ENCODE results near the gene SLC39A11.

Gene SLC39A11

DNA sequence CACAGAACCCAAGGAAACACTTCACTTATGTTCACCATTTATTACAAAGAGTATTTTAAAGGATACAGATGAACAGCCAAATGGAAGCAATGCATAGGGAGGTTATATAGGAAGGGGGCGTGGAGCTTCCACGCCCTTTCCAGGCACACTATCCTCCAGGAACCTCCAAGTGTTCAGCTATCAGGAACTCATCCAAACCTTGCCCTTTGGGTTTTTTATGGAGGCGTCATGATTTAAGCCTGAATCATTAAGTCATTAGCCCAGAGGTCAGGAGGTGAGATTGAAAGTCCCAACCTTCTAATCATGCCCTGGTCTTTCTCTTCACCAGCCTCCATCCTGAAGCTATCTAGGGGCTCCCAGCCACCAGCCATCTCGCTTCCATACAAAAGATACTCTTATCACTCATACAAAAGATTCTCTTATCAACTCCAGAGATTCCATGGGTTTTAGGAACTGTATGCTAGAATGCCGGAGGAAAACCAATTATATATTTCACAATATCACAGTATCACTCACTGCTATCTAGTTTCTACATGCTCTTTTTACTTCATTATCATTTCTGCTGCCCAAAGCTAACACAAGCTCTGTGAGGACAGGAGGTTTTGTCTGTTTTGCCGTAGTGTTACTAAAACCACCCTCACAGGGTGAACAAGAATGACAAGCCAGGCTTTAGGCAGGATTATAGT, 213.4 kb downstream of the SLC39A11 start:
- in situ Hi-C loops (cut with HindIII; ENCODE audit: low pct_unique_long_range_greater_than_20kb, low sequenced_read_pairs), result no loop called here
- no peak for DNase-seq (ENCODE audit: low read depth in 1 of 2, low spot score in 1 of 2)
- TF ChIP-seq JUND (IDR thresholded peaks at IDR 0.05; ENCODE audit: low read depth), result no peak

DNA sequence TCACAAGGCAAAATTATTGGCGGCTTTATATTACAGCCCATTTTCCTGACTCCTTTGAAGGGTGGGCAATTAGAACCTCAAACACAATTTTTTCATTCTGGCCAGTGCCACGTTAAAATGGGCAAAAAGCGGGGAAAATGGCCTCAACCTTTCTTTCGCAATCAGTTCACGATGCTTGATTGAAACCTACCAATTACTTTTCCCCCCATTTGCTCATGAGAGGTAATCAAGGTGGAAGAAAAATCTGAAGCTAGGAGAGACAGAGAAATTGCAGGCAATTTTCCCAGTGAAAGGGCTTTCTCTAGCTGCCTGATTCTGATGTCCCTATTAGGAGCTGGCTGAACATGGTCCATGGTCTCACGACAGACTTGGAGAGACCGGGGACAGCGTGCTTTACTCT, 215.1 kb downstream of the SLC39A11 start:
- no peak for TF ChIP-seq JUND (IDR thresholded peaks at IDR 0.05; ENCODE audit: low read depth)
- in situ Hi-C loops (cut with HindIII; ENCODE audit: low pct_unique_long_range_greater_than_20kb, low sequenced_read_pairs), result no loop called here
- DNase-seq (ENCODE audit: low read depth in 1 of 2, low spot score in 1 of 2), result no peak

DNA sequence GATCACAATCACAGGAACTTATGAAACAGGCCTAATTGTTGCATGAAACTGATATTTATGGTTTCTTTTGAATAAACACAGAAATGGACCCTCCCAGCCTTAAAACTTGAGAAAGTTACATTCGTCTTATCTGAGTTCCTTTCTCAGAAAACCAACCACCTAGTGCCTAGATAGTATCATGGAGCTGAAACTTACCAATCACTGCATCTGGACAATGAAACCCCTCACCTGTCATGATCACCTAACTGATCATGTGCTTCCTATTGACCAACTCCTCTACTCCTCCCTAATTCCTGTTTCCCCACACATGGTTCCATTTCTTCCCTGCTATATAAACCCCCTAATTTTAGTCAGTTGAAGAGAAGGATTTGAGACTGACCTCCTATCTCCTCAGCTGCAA, 216.1 kb downstream of the SLC39A11 start:
- in situ Hi-C loops (cut with HindIII; ENCODE audit: low pct_unique_long_range_greater_than_20kb, low sequenced_read_pairs), result no loop called here
- no peak for DNase-seq (ENCODE audit: low read depth in 1 of 2, low spot score in 1 of 2)
- TF ChIP-seq JUND (IDR thresholded peaks at IDR 0.05; ENCODE audit: low read depth), result no peak

DNA sequence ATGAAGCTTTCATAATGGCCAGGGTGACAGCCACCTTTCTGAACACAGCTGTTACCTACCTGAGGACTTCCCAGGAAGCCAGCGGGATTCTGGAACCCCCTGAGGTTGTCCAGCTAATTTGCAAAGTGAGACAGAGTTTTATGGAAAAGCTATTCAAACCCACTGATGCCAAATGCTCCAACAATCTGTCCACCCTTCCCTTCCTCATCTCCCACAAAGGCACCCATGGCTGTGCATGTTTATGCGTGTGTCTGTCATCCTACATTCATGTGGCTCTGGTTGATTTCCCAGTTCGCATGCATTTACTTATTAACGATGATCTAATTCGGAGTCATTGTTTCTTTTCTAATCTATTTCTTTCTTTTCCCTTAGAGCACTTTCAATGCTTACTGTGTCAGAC, 217.1 kb downstream of the SLC39A11 start:
- TF ChIP-seq JUND (IDR thresholded peaks at IDR 0.05; ENCODE audit: low read depth), result no peak
- DNase-seq (ENCODE audit: low read depth in 1 of 2, low spot score in 1 of 2), result no peak
- in situ Hi-C loops (cut with HindIII; ENCODE audit: low pct_unique_long_range_greater_than_20kb, low sequenced_read_pairs), result no loop called here

- no peak for DNase-seq (ENCODE audit: low read depth in 1 of 2, low spot score in 1 of 2)
- in situ Hi-C loops (cut with HindIII; ENCODE audit: low pct_unique_long_range_greater_than_20kb, low sequenced_read_pairs), result no loop called here
- TF ChIP-seq JUND (IDR thresholded peaks at IDR 0.05; ENCODE audit: low read depth), result no peak
Observed at GRCh38 chr17:72872396-72872795, 220.1 kb downstream of the SLC39A11 start.

GRCh38 chr17:72870367-72870985, 222.0 kb downstream of the SLC39A11 start:
- DNase-seq (ENCODE audit: low read depth in 1 of 2, low spot score in 1 of 2), result no peak
- TF ChIP-seq JUND (IDR thresholded peaks at IDR 0.05; ENCODE audit: low read depth), result no peak
- in situ Hi-C loops (cut with HindIII; ENCODE audit: low pct_unique_long_range_greater_than_20kb, low sequenced_read_pairs), result no loop called here

DNA sequence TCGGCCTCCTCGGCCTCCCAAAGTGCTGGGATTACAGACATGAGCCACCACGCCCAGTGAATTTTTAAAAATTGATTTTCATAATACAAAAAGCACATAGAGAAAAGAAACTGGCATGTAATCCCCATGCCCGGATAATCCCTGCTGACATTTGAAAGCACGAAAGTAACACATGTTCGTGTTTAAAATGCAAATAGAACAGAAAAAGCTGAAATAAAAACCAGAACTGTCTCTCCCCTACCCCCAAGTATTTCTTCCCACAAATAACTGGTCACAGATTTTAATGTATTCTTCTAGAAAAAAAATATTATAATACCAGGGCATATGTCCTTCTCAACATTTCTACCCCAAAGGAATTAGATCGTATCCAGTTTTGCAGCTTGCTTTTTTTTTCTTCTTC, 222.9 kb downstream of the SLC39A11 start:
- in situ Hi-C loops (cut with HindIII; ENCODE audit: low pct_unique_long_range_greater_than_20kb, low sequenced_read_pairs), result no loop called here
- no peak for DNase-seq (ENCODE audit: low read depth in 1 of 2, low spot score in 1 of 2)
- TF ChIP-seq JUND (IDR thresholded peaks at IDR 0.05; ENCODE audit: low read depth), result no peak

- in situ Hi-C loops (cut with HindIII; ENCODE audit: low pct_unique_long_range_greater_than_20kb, low sequenced_read_pairs), result no loop called here
- TF ChIP-seq JUND (IDR thresholded peaks at IDR 0.05; ENCODE audit: low read depth), result no peak
- DNase-seq (ENCODE audit: low read depth in 1 of 2, low spot score in 1 of 2), result no peak
Observed at GRCh38 chr17:72865954-72866353, 226.5 kb downstream of the SLC39A11 start.

DNA sequence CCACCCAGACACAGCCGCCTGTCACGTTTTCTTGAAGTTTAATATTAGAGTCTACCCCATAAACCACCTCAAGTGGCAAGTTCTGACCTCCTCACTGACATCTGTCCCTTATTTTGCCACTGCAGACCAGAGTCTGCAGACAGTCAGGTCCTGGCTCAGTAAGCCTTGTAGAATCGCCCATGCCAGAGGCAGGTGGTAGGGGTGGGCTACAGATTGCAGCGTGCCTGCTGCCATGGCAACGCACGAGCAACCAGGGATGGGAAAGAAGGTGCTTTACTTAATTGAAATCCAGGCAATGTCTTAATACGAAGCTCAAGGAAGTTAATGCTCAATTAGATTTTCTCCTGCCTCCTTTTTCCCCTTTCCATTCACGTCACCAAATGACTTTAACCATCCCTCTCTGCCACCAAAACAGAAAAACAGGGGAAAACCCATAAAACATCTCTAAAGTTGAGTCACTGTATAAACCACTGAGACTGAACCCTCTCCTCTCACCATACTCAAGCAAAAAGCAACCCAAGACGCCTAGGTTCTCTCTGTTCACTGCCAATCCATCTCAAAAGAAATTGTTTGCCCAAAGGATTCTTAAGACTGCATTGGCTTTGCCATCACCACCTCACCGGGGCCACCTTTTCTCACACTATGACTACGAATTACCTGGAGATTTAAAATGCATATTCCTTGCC, 228.8 kb downstream of the SLC39A11 start:
- no peak for TF ChIP-seq JUND (IDR thresholded peaks at IDR 0.05; ENCODE audit: low read depth)
- no peak for DNase-seq (ENCODE audit: low read depth in 1 of 2, low spot score in 1 of 2)
- in situ Hi-C loops (cut with HindIII; ENCODE audit: low pct_unique_long_range_greater_than_20kb, low sequenced_read_pairs), result no loop called here

- in situ Hi-C loops (cut with HindIII; ENCODE audit: low pct_unique_long_range_greater_than_20kb, low sequenced_read_pairs), result no loop called here
- no peak for TF ChIP-seq JUND (IDR thresholded peaks at IDR 0.05; ENCODE audit: low read depth)
- no peak for DNase-seq (ENCODE audit: low read depth in 1 of 2, low spot score in 1 of 2)
Observed at GRCh38 chr17:72862276-72862999, 230.1 kb downstream of the SLC39A11 start.

DNA sequence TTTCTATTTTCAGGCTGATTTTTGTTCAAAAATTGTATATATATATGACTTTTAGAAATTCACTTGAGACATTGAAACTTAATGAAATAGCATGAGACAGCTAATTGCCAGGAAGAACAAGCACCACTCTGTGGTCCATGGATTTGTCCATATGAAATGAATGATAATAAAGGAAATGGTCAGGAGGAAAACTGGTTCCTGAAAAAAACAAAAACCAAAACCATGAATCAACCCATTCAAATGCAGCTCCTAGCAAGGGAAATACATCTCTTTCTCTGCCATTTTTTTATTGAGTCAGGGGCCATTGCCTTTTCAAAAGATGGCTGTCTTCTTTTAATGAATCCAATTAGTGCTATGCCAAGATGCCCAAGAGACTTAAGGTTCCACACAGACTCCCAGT, 230.7 kb downstream of the SLC39A11 start:
- no peak for TF ChIP-seq JUND (IDR thresholded peaks at IDR 0.05; ENCODE audit: low read depth)
- no peak for DNase-seq (ENCODE audit: low read depth in 1 of 2, low spot score in 1 of 2)
- in situ Hi-C loops (cut with HindIII; ENCODE audit: low pct_unique_long_range_greater_than_20kb, low sequenced_read_pairs), result no loop called here

DNA sequence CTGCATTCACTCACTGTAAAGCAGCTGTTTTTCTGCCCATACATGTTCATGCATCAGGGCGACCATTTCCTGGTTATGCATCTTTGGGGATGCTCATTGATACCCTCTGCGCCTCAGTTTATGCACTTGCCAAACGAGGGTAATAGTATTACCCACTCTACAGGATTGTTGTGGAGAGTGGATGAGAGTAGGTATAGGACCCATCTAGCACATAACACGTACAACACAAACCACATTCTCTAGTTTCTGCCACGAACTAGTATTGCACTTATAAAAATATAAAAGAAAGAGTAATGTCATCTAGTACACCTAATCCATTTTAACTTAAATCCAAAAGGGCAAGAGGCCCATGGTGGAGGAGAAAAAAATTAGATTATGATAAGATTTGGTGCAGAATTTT, 231.7 kb downstream of the SLC39A11 start:
- DNase-seq (ENCODE audit: low read depth in 1 of 2, low spot score in 1 of 2), result no peak
- no peak for TF ChIP-seq JUND (IDR thresholded peaks at IDR 0.05; ENCODE audit: low read depth)
- in situ Hi-C loops (cut with HindIII; ENCODE audit: low pct_unique_long_range_greater_than_20kb, low sequenced_read_pairs), result no loop called here

Measured in T47D (cell line).